Measurements from ENCODE around the gene VAC14.

Gene VAC14

GRCh38 chr16:70721202-70721963 lies 79.6 kb downstream of the VAC14 start:
- DNase-seq: no peak

DNA sequence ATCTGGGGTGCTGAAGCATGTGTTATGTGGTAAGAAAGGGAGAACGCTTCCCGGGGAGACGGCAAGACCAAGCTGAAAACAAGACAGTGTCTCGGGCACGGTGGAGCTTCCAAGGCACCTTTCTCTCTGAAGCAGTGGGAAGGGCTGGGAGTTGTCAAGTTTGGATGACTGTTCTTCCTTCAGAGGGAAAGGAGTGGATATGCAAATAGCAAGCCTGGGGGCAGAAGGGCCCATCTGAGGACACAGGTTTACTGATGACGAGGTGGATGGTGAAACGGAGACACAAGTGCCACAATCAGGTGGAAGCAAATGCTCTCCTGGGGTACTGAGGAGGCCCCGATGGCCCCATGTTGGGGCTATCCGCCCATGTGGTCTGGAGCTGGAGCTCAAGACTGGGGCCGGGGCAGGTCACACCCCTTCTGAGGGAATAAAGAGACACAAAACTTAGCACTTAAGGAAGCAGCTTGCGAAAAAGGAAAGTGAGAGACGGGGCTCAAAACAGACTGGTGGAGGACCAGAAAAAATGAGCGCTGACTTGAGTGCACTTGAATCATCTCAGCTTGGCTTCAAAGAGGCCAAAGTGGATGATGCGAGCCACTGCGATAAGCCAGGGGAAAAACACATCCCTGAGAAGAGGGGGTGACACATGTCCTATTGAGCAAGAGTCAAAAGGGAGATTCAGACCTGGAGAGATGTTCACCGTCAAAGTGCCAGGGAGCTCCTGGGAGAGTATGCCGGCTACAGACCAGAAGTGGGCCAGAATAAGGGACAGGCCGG lies 80.3 kb downstream of the VAC14 start:
- DNase-seq: no peak

- DNase-seq: no peak
These were observed 83.9 kb downstream of the VAC14 start for GRCh38 chr16:70717065-70717464.

DNA sequence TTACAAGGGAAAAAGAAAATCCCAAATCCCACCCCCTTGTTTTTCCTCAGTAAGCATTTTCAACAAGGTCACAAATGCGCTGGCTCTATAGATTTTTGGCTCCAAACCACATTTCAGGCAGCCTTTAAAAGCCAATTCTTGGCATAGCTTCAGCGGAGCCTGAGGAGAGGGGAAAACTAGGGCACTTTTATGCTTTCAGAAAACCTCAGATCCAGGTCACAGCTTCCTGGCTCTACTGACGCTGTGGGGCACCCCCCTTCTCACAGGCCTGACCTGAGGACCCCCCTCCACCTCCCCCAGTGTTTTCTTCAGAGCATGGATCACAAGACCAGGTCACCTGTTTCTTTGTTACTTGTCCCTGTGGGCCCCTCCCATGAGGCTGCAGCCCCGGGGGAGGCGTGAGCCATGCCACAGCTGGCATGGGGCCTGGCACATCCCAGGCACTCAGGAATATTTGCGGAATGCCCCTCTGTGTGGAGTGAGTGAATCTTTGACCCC lies 85.0 kb downstream of the VAC14 start:
- DNase-seq: no peak

- no peak for DNase-seq
These were observed 85.7 kb downstream of the VAC14 start for GRCh38 chr16:70715055-70715858.

DNA sequence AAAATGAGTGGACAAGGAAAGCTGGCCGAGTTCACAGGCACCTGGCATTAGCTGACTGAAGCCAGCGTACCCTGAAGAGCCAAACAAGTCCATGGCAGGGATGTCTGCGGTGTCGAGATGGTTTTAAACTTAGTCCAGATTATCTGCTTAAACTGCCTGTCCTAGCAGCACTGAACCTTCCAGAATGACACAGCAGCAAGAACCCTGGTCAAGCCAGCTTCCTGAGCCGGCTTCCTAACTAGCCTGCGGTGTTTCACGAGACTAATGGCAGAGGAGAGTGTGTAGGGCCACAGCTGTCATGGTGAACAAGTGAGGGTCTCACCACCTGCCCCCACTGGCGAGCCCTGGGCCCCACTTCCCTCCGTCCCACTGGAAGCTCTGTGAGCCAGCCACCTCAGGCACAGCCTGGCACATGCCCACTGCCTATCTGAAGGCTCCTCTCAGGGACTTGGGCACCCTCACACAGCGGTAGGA lies 86.3 kb downstream of the VAC14 start:
- DNase-seq: no peak

GRCh38 chr16:70713824-70714223 lies 87.1 kb downstream of the VAC14 start:
- no peak for DNase-seq

GRCh38 chr16:70713342-70713741 lies 87.6 kb downstream of the VAC14 start:
- DNase-seq: no peak

- no peak for DNase-seq
These were observed 88.0 kb downstream of the VAC14 start for GRCh38 chr16:70712942-70713341.

GRCh38 chr16:70712359-70712758 lies 88.6 kb downstream of the VAC14 start:
- DNase-seq: no peak

DNA sequence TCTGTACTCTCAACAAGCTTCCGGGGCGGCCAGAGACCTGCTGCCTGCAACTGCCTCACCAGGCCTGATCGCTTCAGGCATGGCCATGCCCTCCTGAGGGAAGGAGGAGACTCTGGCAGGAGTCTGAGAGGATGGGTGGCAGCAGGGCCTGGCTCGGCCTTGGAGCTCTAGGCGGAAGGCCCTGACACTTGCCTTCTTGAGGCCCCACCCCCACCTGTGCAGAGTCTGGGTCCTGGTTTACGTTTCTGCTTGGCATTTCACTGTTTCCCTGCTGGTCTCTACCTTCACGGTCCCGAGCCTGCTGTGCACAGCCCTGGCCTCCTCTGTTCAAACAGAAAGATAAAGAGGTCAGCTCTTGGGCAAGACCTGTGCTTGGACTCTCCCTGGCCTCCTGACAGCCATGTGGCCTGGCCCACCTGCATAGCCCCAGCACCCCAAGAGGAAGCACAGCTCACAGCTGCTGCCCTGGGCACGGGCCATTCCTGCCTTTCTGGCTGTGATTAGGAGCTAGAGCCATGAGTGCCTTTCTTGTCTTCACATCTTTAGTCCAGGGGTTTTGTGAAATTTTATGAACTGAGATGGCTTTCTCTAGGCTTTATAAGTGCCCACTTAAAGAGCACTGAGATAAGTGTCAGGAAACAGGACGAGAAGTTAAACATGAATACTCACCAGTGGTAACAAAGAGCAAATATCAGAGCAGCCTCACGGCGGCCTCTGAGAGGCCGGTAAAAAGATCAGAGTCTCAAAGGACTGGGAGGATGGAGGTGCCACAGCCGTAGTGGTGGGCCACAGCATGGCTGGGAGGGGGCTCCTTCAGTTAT lies 89.5 kb downstream of the VAC14 start:
- no peak for DNase-seq

DNA sequence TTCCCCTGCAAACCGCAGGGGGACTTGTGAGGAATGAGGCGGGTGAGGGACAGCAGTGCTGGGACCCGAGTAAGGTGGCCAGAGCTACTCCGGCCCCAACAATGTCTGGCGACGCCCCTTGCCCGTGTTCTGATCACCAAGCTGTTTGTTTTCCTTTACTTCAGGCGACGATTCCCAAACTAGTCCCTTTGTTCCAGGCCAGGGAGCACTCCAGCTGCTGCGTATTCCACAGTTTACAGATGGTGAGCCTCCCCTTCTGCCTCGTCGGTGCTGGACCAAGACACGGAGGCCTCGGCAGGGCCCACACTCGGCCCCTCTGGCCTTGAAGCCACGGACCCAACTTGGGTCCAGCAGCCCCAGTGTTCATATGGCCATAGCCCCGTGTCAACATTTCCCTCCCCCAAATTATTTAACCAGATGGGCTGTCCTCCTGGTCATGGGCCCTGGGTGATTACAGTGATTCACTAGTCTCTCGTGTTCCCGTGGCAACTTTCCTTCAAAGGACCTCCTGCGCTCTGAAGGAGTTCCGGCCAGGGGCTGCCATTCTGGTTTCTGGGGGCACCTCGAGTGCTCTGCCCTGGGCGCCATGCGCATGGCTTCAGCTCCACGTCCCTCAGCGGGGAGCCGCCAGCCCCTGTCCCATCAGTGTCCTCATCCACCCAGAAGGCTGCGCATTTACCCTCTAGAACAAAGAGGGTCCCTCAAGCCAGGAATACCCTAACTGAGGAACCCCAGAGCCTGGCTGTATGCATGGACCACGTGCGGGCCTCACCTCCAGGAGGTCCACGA lies 90.3 kb downstream of the VAC14 start:
- no peak for DNase-seq

DNA sequence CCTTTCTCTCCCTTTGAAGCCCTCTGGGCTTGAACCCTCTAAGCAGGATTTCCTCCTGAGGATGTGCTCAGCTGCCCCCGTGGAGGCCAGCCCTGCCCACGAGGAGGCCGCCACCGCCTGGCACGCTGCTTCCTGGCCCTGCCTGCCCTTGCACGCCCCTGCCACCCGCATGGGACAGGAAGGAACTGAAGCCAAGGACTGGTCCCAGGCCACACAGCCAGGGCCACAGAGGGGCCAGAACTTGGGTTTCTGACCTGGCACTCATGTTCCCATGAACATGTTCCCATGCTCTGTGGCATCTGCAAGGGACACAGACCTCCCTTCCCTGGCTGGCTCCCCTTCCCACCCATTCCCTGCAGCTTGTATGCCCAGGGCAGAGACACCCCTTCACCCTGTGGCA lies 91.0 kb downstream of the VAC14 start:
- no peak for DNase-seq

- DNase-seq: no peak
These were observed 91.5 kb downstream of the VAC14 start for GRCh38 chr16:70709457-70709856.

DNA sequence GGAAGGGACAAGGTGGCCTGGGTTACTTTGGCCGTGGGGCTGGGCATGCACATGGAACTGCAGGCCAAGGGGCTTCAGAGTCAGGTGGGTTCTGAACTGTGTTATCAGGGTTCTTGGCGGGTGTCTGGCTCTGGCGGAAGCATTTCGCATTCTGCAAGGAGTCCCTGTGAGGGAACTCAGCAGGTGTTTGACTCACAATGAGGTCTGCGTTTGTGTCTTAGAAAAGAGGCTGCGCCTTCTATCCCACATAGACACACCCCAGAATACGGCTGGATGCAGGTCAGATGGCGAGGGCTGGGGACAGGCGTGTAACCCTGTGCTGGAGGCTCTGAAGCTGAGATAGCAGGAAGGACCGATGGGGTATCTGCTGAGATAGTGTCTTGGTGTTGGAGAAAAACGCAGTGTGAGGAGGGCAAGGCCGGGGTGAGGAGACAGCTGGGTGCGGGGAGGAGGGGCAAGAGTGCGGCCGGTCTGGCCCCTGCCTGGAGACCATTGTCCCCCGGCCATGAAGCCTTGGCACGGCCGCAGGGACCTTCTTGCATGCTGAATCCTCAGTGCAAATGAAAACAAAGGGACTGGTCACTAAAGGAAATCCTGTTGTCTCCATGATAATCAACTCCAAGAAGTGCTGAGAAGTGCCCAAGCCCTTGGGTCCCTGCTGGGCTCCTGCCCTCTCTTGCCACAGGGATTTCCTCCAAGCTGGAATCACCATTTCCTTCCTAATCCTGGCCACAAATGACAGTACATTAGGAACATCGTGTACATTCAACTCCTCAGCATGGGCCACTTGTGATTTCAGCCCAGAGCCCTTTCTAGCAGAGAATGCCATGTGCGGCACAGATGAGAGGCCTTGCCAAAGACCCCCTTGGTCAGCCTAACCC lies 92.4 kb downstream of the VAC14 start:
- no peak for DNase-seq

DNA sequence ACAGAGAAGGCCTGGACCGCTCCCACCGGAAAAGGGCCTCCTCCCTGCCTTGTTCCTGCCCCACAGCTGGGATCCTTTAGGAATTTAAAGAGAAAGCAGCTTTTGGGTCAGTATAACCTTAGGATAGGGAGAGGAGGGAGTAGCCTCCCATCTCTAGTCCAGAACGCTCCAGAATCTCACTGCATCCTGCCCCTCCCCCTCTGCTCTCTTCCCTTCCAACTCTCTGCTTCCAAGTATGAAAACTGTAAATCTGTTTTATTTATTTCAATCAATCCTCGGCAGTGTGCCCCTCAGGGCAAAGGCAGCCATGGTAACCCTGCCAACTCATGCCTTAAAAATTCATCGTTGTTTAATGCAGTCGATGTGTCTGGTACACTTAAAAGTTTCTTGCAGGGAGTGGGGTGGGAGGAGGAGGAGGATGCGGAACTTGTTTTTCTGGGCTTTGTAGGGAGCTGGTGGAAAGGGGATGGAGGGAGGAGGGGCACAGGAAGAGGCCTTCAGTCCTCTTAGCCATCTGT lies 94.0 kb downstream of the VAC14 start:
- no peak for DNase-seq

DNA sequence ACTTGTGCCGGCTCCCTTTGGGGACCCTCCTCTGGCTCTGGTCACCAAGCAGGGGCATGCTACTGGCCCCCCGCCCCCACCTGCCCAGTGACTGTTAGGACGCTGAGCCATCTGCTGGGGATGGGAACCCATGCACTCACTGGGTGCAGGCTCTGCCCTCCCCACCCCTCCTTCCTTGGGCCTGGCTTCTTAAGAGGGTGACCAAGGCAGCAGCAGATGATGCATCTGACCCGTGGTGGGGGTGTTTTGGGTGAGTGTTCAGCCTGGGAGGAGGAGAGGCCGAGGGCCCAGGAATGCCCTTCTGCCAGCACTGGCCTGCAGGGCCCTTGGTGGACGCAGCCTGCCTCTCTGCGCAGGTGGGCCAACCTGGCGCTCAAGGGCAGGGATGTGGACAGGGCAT lies 95.9 kb downstream of the VAC14 start:
- DNase-seq: no peak

DNA sequence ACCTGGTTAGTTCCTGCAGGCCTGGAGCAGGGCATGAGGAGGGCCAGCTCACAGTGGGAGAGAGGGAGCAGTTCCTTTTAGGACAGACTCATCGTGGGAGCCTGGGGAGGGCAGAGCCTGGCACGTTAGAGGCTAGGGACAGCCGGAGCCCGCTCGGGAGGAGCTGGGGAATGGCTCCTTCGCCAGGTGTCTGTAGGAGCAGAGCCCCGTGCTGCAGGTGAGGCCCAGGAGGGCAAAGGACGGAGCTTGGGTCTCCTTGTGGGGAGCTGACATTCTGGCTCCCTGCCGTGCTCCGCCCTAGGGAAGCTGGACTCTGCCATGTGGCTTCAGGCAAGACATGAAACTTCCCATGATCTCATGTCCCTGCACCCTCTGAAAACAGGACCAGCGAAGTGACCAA lies 96.4 kb downstream of the VAC14 start:
- no peak for DNase-seq

DNA sequence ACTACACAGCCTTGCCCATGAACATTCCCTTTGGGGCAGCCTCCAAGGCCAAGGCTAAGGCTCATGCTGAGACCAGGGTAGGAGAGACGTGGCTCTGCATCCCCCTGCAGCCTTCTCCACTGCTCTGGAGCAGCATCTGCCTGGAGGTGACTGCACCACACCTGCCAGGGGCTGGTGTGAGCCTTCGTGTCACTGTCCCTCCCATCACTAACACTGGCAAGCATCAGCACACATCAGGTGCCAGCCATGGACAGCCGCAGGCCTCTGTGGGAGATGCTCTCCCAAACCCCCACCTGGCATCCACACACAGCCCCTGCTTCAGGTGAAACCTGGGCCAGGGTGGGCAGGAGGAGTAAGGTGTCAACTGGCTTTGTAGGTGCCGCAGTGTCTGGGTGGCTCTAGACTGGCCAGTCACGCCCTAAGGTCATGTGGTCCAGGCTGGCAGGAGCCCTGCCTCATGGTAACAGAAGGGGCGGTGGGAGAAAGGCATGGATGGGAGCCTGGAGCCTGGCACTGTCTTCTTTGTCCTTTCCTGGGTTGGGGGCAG lies 97.0 kb downstream of the VAC14 start:
- DNase-seq: no peak
